ENCODE measurements around the gene SLITRK6. TPM values are rescaled to one million over a fixed set of nuclear protein-coding genes. Genes with fewer than 3 reads are reported as not detected.
"Not testable (repeated sequence)": the region's sequence is repeated elsewhere in the genome, so short reads cannot be mapped to it uniquely, and the experiment has no call there.

SLITRK6 gene
- not detected in 2 replicates for total RNA-seq

- DNase-seq: no peak
Measured at GRCh38 chr13:85799097-85799582, at the start of gene SLITRK6. TSS of gene SLITRK6 (minus strand) at chr13:85799419. CDS start at chr13:85796508, 2,911 bp downstream.

- DNase-seq: no peak
Measured at GRCh38 chr13:85847012-85847411, 47.8 kb upstream of the SLITRK6 start.

- no peak for DNase-seq
Measured at GRCh38 chr13:85841427-85841826, 42.2 kb upstream of the SLITRK6 start.

GRCh38 chr13:85833921-85834320, 34.7 kb upstream of the SLITRK6 start:
- no peak for DNase-seq

- peak; percentile 37 for DNase-seq
Measured at GRCh38 chr13:85828094-85828684, 29.0 kb upstream of the SLITRK6 start.

GRCh38 chr13:85825454-85825853, 26.2 kb upstream of the SLITRK6 start:
- DNase-seq: no peak

GRCh38 chr13:85823832-85824231, 24.6 kb upstream of the SLITRK6 start:
- DNase-seq: no peak

GRCh38 chr13:85819513-85819912, 20.3 kb upstream of the SLITRK6 start:
- DNase-seq: no peak

GRCh38 chr13:85816413-85816812, 17.2 kb upstream of the SLITRK6 start:
- DNase-seq: no peak

- DNase-seq: no peak
Measured at GRCh38 chr13:85812282-85812681, 13.1 kb upstream of the SLITRK6 start.

- DNase-seq: no peak
Measured at GRCh38 chr13:85808811-85809210, 9.6 kb upstream of the SLITRK6 start.

GRCh38 chr13:85806553-85807175, 7.4 kb upstream of the SLITRK6 start:
- peak; percentile 40 for DNase-seq

- DNase-seq: no peak
Measured at GRCh38 chr13:85798556-85798955, 663 bp downstream of the SLITRK6 start.

GRCh38 chr13:85797311-85797710, 1.9 kb downstream of the SLITRK6 start:
- DNase-seq: no peak

- DNase-seq: no peak
Measured at GRCh38 chr13:85785205-85785604, 14.0 kb downstream of the SLITRK6 start.

GRCh38 chr13:85772367-85772766, 26.9 kb downstream of the SLITRK6 start:
- DNase-seq: no peak

- DNase-seq: no peak
Measured at GRCh38 chr13:85771856-85772255, 27.4 kb downstream of the SLITRK6 start.

- DNase-seq: no peak
Measured at GRCh38 chr13:85768946-85769345, 30.3 kb downstream of the SLITRK6 start.

GRCh38 chr13:85755123-85755522, 44.1 kb downstream of the SLITRK6 start:
- DNase-seq: no peak

- not testable (repeated sequence) for DNase-seq
Measured at GRCh38 chr13:85743201-85743770, 55.9 kb downstream of the SLITRK6 start.
